Right ventricle myocardium superior (tissue), 1 donor: ENCODE measurements around the gene HTRA1. TPM values are rescaled to one million over a fixed set of nuclear protein-coding genes. Genes with fewer than 3 reads are reported as not detected.

Source experiments
- ATAC-seq: fragments of 200-7000 bp; cut with Tn5 transposase; one replicate; pipeline ENCODE4 v1.9.1; 2020; ENCODE audit warnings: mild to moderate bottlenecking; ENCODE audit not compliant: poor library complexity
- DNase-seq: peaks from one replicate; pipeline ENCODE4 v3.0.0-alpha.2; 2020
- intact Hi-C: fragments of 100-400 bp; cut with DNase I; formaldehyde crosslinking; loops from one replicate; pipeline ENCODE4 v1.11.2; 2022
- total RNA-seq: library from RNA; stranded (reverse); fragmentation: NEBNext Ultra II Directional; extraction: Animal tissue kit (Norgen Biotek cat#: 25700); gene quantifications from one replicate; pipeline ENCODE4 v1.2.1, GENCODE V29; 2021
- donor health status: DM: no; HTN: yes; CAD: no; lungs with severe emphysema.

HTRA1 gene
- total RNA-seq, 1 donor from 2014 or later: 40.9 TPM

DNA sequence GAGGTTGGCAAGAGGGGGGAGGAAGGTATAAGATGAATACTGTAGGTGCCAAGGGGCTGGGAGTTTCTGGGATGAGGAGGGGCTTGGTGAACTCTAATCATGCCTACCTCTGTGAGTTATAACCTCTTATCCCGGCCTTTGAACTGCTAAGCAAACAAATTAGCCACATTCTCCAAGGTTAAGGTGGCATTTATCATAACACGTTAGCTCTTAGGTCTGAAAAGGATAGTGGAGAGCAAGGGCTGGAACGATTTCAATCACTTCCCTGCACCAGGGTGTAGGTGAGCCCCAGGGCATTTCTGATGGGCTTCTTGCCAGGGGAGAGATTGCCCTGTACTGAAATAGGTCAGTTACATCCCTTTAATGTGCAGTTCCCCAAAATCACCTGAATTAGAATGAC, 70.6 kb downstream of the HTRA1 start:
- intact Hi-C loops: no loop called here
- no peak for DNase-seq

DNA sequence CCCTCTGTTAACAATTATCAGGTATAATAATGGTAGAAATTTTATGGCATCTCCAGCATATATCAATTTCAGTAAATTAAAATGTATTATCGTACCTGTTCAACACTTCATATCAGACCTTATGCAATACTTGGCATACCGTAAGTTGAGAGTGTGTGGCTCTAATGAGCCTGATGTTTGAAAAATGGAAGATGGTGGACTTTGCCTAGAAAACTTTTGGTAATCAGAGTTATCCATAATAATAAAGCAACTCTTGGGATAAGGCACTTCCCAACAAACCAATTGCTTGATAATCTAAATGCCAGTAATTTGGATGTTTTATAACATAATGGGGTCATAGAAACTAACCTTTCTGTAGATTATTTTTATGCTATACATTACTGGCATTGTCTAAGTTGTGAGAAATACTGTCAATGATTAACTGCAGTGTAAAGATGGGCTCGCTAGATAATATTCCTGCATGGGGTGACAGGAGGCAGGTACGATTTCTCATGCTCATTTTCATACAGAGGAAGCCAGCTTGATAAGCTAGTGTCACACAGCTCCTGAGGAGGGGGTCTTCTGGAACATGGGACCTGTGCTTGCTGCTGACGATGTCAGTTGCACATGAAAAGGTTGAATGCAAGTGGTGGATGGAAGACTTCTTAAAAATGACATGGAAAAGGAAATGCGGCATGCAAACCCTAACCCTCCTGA, 71.4 kb downstream of the HTRA1 start:
- DNase-seq (no peak), ATAC-seq (no peak)
- intact Hi-C loops: no loop called here

More for the DNA sequence above, 70.6 kb downstream of the HTRA1 start:
- no peak for ATAC-seq

DNA sequence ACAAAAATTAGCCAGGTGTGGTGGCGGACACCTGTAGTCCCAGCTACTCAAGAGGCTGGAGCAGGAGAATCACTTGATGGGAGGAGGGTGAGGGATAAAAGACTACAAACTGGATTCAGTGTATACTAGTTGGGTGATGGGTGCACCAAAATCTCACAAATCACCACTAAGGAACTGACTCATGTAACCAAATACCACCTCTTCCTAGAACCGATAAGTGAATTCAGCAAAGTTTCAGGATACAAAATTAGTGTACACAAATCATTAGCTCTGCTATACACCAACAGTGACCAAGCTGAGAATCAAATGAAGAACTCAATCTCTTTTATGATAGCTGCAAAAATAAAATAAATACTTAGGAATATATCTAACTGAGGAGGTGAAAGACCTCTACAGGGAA, 76.2 kb downstream of the HTRA1 start:
- intact Hi-C loops: no loop called here
- DNase-seq (no peak), ATAC-seq (no peak)

DNA sequence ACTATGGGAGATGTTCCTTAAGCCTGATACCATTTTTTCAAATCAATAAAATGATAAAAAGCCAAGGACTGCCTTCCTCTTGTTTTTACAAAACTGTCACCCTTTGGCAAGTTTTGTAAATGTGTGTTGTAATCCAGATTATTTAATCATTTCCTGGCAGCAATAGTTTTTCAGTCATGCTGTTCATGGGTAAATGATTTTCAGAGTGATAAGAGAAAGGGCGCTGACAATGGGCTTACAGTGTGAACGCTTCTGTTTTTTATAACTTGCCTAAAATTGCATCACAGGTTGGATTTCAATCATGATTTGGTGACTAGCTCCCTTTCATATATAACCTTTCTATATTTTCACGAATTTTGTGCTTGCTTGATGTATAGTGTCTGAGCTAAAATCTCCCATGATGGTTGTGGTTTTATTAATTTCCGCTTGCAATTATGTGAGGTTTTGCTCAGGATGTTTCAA, 80.2 kb downstream of the HTRA1 start:
- intact Hi-C loops: no loop called here
- ATAC-seq: no peak
- DNase-seq: no peak

GRCh38 chr10:122543676-122544445, 82.5 kb downstream of the HTRA1 start:
- no peak for ATAC-seq
- intact Hi-C loops: no loop called here
- no peak for DNase-seq

GRCh38 chr10:122544493-122544892, 83.1 kb downstream of the HTRA1 start:
- no peak for ATAC-seq
- intact Hi-C loops: no loop called here
- no peak for DNase-seq

DNA sequence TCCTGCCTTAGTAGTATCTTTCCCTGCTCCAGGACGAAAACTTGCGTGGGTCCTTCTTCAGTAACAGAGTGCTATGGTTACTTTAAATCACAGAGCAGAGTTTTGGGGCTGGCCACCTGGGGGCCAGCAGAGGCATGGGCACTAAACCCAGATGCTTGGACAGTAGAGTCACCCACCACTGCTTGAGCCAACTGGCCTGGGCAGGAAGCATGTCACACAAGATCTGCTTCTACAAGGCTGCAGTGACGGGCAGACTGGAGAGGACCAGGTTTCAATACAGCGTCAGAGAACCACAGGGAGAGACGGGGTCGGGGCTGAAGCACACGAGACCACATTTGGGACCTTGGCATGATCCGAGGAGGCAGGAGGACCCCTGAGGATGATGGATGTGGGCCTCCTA, 84.9 kb downstream of the HTRA1 start:
- ATAC-seq: no peak
- intact Hi-C loops: no loop called here
- DNase-seq: no peak

DNA sequence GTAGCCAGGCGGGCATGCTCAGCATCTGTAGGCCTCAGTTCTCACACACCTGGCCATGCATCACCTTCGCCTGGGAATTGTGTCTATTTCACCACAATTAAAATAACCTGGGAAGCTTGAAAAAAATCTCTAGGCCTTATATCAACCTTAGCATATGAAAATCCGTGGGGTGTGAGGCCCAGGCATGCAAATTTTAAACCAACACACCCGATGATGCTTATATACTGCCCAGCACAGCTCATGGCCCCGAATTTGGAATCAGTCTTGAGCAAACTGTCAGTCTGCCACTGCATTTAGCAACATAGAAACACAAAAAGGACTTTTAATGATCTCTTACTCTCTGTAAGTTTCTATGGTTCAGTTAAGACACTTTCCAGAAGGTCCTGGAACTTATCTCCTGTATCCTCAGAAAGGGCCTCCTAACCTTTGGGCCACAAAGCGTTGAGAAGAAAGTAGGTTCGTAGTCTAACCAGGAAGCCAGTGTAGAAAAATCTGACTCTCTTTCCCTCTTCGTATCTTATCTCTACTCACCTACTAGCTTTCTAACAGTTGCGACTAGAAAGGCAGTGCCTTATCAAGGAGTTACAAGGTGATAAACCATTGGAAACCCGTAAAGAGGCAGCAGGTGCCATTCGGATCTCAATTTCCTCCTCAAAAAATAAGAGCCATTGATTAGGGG, 87.2 kb downstream of the HTRA1 start:
- intact Hi-C loops: no loop called here
- no peak for DNase-seq
- no peak for ATAC-seq

DNA sequence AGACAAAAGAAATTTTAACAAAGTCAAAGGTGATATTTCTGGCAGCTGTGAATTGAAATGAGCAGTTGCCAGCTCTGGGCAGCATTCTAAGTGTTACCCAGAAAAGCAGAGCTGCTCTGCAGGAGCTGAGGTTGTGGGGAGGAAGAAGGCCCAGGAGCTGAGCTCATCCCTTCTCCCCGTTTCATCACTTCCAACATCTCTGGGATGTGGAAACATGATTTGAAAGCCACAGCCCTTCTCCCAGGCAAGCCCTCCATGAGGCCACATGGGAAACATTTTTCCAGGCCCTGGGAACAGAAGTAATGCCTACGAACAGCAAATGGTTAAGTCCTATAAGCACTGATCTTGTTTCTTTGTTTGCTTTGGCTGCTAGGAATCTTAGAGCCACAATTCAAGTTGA, 88.3 kb downstream of the HTRA1 start:
- no peak for DNase-seq
- no peak for ATAC-seq
- intact Hi-C loops: no loop called here

DNA sequence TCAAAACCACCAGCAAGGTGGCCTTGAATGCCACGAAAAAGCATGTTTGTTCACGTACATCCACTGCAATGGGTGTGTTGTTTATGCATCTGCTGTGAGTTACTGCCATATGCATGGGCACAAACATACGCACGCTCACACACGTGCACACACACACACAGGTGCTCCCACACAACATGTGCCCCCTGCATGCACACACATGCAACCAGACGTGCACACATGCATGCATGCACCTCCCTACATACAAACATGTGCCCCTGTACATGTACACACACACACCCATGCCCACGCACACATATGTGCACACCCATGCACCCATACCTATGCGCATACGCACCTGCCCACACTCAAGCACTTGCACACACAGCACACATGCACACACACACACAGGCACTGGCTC, 89.1 kb downstream of the HTRA1 start:
- intact Hi-C loops: no loop called here
- ATAC-seq (peak; percentile 16), DNase-seq (no peak)

GRCh38 chr10:122550983-122551382, 89.6 kb downstream of the HTRA1 start:
- DNase-seq (no peak), ATAC-seq (peak; percentile 78)
- intact Hi-C loops: no loop called here

- intact Hi-C loops: no loop called here
- ATAC-seq (peak; percentile 83), DNase-seq (no peak)
Observed at GRCh38 chr10:122551450-122551849, 90.1 kb downstream of the HTRA1 start.

DNA sequence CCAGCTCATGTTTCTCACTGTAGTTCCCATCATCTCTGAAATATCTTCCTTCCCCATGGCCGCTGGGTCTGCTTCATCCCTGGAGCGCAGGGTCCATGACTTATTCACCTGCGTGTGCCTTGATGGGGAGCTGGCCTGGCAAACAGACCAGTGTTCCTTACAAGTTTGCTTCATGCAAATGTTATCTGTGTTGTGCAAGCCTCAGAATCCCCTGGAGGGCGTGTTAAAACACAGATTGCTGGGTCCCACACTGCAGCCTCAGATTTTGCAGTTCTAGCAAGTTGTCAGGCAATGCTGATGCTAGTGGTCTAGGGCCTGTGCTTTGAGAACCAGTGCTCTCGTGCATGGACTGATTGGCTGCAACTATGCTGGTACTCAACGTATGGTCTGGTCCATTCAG, 92.0 kb downstream of the HTRA1 start:
- no peak for DNase-seq
- intact Hi-C loops: no loop called here
- ATAC-seq: peak; percentile 14

DNA sequence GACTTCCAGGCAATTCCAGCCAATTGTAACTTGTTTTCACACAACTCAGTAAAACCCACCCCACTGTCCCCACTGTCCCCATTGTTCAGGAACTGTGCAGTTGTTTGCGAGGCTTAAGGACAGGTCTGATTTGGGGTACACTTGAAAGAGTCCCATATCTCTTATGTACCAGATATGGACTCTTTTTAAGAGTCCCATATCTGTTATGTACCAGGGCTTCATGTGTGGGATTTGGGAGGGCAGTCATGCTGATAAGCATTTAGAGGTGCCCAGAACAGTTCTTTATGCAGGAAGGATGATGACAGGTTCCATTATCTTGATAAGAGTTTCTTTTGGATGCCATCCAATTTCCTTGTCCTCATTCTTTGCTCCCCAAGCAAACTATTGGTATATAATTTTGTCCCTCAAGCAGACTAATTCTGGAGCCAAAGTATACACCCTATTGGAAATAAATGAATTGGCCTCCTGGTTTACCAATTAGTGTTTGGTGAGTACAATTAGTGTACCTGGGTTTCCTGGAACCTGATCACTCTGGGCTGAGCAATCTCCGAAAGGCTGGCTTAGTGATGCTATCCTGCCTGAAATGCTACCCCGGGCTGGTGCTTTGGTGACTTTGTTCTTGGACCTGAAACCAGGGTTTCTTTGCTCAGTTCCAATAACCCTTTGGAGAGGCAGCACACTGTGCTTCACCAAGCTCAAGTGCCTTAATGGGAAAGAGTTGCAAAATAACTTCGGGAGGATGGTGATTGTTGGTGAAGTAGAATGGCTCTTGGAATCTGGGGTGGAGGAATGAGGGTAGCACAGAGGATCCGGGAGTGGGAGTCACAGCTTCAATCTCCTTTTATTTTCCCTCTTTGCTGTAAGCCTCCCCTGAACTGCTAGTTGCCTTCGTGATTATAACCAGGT, 93.0 kb downstream of the HTRA1 start:
- no peak for DNase-seq
- intact Hi-C loops: loop anchor here (5.0 kb wide), 1 partner anchor 252 kb away; no protein-coding TSS in a partner anchor

DNA sequence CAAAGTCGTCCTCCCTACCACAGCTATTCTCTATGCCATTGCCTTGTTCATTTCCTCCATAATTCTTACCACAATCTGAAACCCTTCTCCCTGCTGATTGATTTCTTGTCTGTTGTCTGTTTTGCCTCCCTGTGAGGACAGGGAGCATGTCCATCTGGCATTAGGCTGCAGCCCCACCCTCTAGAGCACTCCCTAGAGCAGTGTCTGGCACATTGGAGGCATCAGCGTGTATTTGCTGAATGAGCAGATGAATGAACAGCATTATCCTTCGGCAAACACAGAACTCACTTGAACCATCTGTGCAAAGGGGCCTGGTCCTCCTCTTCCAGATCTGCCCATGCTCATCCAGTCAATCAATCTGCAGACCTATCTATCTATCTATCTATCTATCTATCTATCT, 94.1 kb downstream of the HTRA1 start:
- no peak for DNase-seq
- ATAC-seq: no peak
- intact Hi-C loops: loop anchor here (5.0 kb wide), 1 partner anchor 253 kb away; no protein-coding TSS in a partner anchor

More for the DNA sequence above, 93.0 kb downstream of the HTRA1 start:
- no peak for ATAC-seq

GRCh38 chr10:122557516-122557915, 96.2 kb downstream of the HTRA1 start:
- no peak for DNase-seq
- intact Hi-C loops: loop anchor here (5.0 kb wide), 1 partner anchor 255 kb away; no protein-coding TSS in a partner anchor

GRCh38 chr10:122558452-122558851, 97.1 kb downstream of the HTRA1 start:
- DNase-seq (no peak), ATAC-seq (no peak)
- intact Hi-C loops: loop anchor here (5.0 kb wide), 1 partner anchor 256 kb away; no protein-coding TSS in a partner anchor

More at GRCh38 chr10:122557516-122557915, 96.2 kb downstream of the HTRA1 start:
- no peak for ATAC-seq

- intact Hi-C loops: loop anchor here (5.0 kb wide), 1 partner anchor 257 kb away; no protein-coding TSS in a partner anchor
- DNase-seq (no peak), ATAC-seq (no peak)
Observed at GRCh38 chr10:122559228-122559627, 97.9 kb downstream of the HTRA1 start.
